BE2C (cell line): ENCODE results near the gene CUEDC1. TPM values are rescaled to one million over a fixed set of nuclear protein-coding genes. Genes with fewer than 3 reads are reported as not detected.

Source experiments
- DNase-seq: peaks from one replicate; pipeline ENCODE4 v3.0.0-alpha.2; 2020
- H3K27me3 ChIP-seq: fragments of 250-450 bp; sonication (Bioruptor Pico); 2 replicates; pipeline ENCODE4 v1.5.1; 2020; ENCODE audit warnings: mild to moderate bottlenecking
- H3K36me3 ChIP-seq: fragments of 250-450 bp; sonication (Bioruptor Pico); 2 replicates; pipeline ENCODE4 v1.5.1; 2020; ENCODE audit warnings: mild to moderate bottlenecking
- H3K4me1 ChIP-seq: fragments of 250-450 bp; sonication (Bioruptor Pico); 2 replicates; pipeline ENCODE4 v1.5.1; 2020
- H3K4me3 ChIP-seq: 2 replicates; pipeline ENCODE4 v1.5.1; 2011; ENCODE audit warnings: low read depth, low read length
- H3K9me3 ChIP-seq: fragments of 250-450 bp; sonication (Bioruptor Pico); 2 replicates; pipeline ENCODE4 v1.5.1; 2020
- CTCF ChIP-seq: IDR thresholded peaks from 2 replicates; pipeline ENCODE4 v1.5.1; 2012; ENCODE audit warnings: mild to moderate bottlenecking, low read depth, low read length
- polyA plus RNA-seq: library from polyadenylated mRNA; unstranded; fragments of >200 nt; gene quantifications from one replicate; pipeline ENCODE4 v1.2.1, GENCODE V29; 2012; ENCODE audit warnings: low read depth, missing spikeins; ENCODE audit not compliant: insufficient read length, insufficient read depth

Gene CUEDC1, protein sequence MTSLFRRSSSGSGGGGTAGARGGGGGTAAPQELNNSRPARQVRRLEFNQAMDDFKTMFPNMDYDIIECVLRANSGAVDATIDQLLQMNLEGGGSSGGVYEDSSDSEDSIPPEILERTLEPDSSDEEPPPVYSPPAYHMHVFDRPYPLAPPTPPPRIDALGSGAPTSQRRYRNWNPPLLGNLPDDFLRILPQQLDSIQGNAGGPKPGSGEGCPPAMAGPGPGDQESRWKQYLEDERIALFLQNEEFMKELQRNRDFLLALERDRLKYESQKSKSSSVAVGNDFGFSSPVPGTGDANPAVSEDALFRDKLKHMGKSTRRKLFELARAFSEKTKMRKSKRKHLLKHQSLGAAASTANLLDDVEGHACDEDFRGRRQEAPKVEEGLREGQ
- 19.9 TPM for polyA plus RNA-seq

- Histone ChIP-seq H3K4me3 (peak within 1 kb of the TSS; percentile 65), H3K9me3 (no peaks in the 10 kb centered on the region), H3K36me3 (no peaks in the 10 kb centered on the region), H3K27me3 (peaks cover 4% of the 10 kb centered on the region), H3K4me1 (peaks cover 2% of the 10 kb centered on the region; the same call in 1 of the 2 replicates)
- peak; percentile 89 for DNase-seq
- TF ChIP-seq CTCF, result no peak
Measured at GRCh38 chr17:57955183-57955931, at the start of gene CUEDC1. Gene CUEDC1 (minus strand): TSS chr17:57955412. CDS start chr17:57885564, 69,848 bp downstream.

DNA sequence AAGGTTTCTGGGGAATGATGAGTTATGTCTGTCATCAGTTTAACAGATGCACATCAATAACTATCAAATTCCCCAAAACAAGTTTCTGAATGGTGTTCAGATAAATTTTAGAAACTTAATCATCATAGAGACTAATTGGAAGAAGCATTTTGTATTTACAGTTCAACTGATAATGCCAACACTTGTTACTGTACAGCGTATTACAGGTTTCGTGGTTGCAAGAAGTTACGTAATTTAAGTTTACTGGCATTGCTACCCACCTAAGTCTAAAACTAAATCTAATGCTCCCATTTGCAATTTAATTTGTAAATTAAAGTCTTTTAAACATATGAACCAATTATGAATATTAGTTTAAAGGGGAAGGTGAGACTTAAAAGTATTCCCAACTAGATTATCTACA lies 48.8 kb upstream of the CUEDC1 start:
- no peak for TF ChIP-seq CTCF
- no peak for DNase-seq
- Histone ChIP-seq H3K27me3 (no peaks in the 10 kb centered on the region), H3K4me3 (peak overlapping the region; percentile 89), H3K4me1 (peaks cover 2% of the 10 kb centered on the region; the same call in 1 of the 2 replicates), H3K9me3 (no peaks in the 10 kb centered on the region), H3K36me3 (peaks cover 74% of the 10 kb centered on the region)

- peaks cover 2% of the 10 kb centered on the region; the same call in 1 of the 2 replicates for H3K4me1 ChIP-seq
- no peak for DNase-seq
- H3K27me3 ChIP-seq, result no peaks in the 10 kb centered on the region
- no peak for TF ChIP-seq CTCF
- no peak overlapping the region for H3K4me3 ChIP-seq
- no peaks in the 10 kb centered on the region for H3K9me3 ChIP-seq
- H3K36me3 ChIP-seq, result peaks cover 85% of the 10 kb centered on the region
Measured at GRCh38 chr17:58002973-58003372, 47.8 kb upstream of the CUEDC1 start.

DNA sequence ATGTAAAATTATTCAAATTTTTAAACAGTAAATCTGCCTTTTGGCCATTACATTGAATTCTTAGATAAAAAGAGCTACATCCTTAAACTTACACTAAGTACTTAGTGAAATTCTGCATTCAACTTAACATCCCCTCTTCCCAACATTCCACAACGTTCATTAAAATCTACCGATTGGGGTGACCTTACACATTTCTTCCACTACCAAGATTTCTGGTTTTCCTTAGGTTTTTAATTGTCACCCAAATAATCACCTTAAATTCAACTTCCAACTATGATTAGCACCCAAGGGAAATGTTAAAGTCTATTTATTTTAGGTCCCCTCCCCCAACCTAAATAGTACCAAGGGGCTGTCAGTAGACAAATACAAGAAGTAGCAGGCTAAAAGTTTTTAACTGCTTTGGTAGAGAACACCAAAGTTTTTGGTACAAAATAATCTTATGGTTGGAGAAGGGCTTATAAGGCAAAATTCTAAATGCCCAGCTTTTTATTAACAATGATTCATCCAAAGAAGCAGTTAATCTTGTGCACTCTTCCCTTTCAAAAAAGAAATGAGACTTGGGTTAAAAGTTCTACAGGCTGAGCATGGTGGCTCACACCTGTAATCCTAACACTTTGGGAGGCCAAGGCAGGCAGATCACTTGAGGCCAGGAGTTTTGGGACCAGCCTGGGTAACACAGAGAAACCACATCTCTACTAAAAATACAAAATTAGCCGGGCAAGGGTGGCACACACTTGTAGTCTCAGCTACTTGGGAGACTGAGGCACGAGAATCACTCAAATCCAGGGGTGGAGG lies 47.1 kb upstream of the CUEDC1 start:
- no peaks in the 10 kb centered on the region for H3K27me3 ChIP-seq
- no peak overlapping the region; the same call in 1 of the 2 replicates for H3K4me3 ChIP-seq
- peaks cover 2% of the 10 kb centered on the region; the same call in 1 of the 2 replicates for H3K4me1 ChIP-seq
- peaks cover 91% of the 10 kb centered on the region for H3K36me3 ChIP-seq
- no peak for TF ChIP-seq CTCF
- H3K9me3 ChIP-seq, result no peaks in the 10 kb centered on the region
- DNase-seq, result no peak

- Histone ChIP-seq H3K27me3 (no peaks in the 10 kb centered on the region), H3K4me3 (no peak overlapping the region), H3K9me3 (no peaks in the 10 kb centered on the region), H3K4me1 (peaks cover 2% of the 10 kb centered on the region; the same call in 1 of the 2 replicates), H3K36me3 (peaks cover 87% of the 10 kb centered on the region)
- TF ChIP-seq CTCF, result no peak
- DNase-seq, result no peak
Measured at GRCh38 chr17:58001461-58002124, 46.4 kb upstream of the CUEDC1 start.
